OCI-LY7 (cell line): ENCODE results near the gene RAB1A. TPM values are rescaled to one million over a fixed set of nuclear protein-coding genes. Genes with fewer than 3 reads are reported as not detected.
"Not testable (repeated sequence)": the region's sequence is repeated elsewhere in the genome, so short reads cannot be mapped to it uniquely, and the experiment has no call there.

Experiments used
- BruUV-seq: library from RNA; stranded (reverse); fragments of 400-500 nt; replicated peaks from 2 replicates; lab custom pipeline; 2021; lab: Mats Ljungman, UMichigan
- CTCF ChIA-PET: fragments of 300-600 bp; sonication (Branson Sonifier 250); formaldehyde crosslinking; loops from one replicate; lab custom pipeline; 2022; ENCODE audit warnings: antibody characterized with exemption; ENCODE audit not compliant: unreplicated experiment; lab: Charles Lee
- POLR2A ChIA-PET: fragments of 300-600 bp; sonication (Branson Sonifier 250); formaldehyde crosslinking; loops from one replicate; lab custom pipeline; 2022; ENCODE audit warnings: antibody characterized with exemption; lab: Charles Lee
- DNase-seq: peaks from one replicate; pipeline ENCODE4 v3.0.0-alpha.2; 2015; ENCODE audit warnings: low spot score
- H2AFZ ChIP-seq: fragments of 200-600 bp; sonication (generic), shearing (Covaris generic); 2 replicates; pipeline ENCODE4 v1.6.1; 2014; ENCODE audit warnings: mild to moderate bottlenecking, antibody characterized with exemption, low read length, moderate library complexity
- H3K27ac ChIP-seq: fragments of 200-600 bp; sonication (generic); 2 replicates; pipeline ENCODE4 v1.5.1; 2014; ENCODE audit warnings: mixed run types, low read depth, mild to moderate bottlenecking, moderate library complexity, low read length, inconsistent platforms; ENCODE audit not compliant: poor library complexity, severe bottlenecking
- H3K36me3 ChIP-seq: fragments of 200-600 bp; sonication (generic); 2 replicates; pipeline ENCODE4 v1.6.1; 2014; ENCODE audit warnings: mild to moderate bottlenecking, antibody characterized with exemption, low read length, moderate library complexity, mixed read lengths; ENCODE audit not compliant: insufficient read depth
- H3K4me1 ChIP-seq: fragments of 200-600 bp; sonication (generic); 2 replicates; pipeline ENCODE4 v1.5.1; 2014; ENCODE audit warnings: mild to moderate bottlenecking, low read length; ENCODE audit not compliant: insufficient read depth, poor library complexity, severe bottlenecking
- H3K4me2 ChIP-seq: fragments of 200-600 bp; sonication (generic); 2 replicates; pipeline ENCODE4 v1.6.1; 2014; ENCODE audit warnings: mild to moderate bottlenecking, low read length
- H3K4me3 ChIP-seq: fragments of 200-600 bp; sonication (generic); 2 replicates; pipeline ENCODE4 v1.5.1; 2014; ENCODE audit warnings: mild to moderate bottlenecking, low read depth, low read length; ENCODE audit not compliant: poor library complexity, severe bottlenecking
- H3K79me2 ChIP-seq: fragments of 200-600 bp; sonication (generic); 2 replicates; pipeline ENCODE4 v1.6.1; 2016; ENCODE audit warnings: low read depth, mild to moderate bottlenecking, low read length, moderate library complexity, mixed read lengths; ENCODE audit not compliant: insufficient read depth
- H3K9me2 ChIP-seq: fragments of 200-600 bp; sonication (generic); 2 replicates; pipeline ENCODE4 v1.6.1; 2016; ENCODE audit warnings: mild to moderate bottlenecking, low read length, mixed read lengths; ENCODE audit not compliant: insufficient read depth
- H3K9me3 ChIP-seq: fragments of 200-600 bp; sonication (generic); 2 replicates; pipeline ENCODE4 v1.6.1; 2014; ENCODE audit warnings: mild to moderate bottlenecking, mixed run types, low read length, mixed read lengths
- H4K20me1 ChIP-seq: fragments of 200-600 bp; sonication (generic); 2 replicates; pipeline ENCODE4 v1.6.1; 2014; ENCODE audit warnings: mild to moderate bottlenecking, antibody characterized with exemption, low read length, moderate library complexity, mixed read lengths; ENCODE audit not compliant: insufficient read depth
- EZH2phosphoT487 ChIP-seq: fragments of 200-600 bp; sonication (generic); IDR thresholded peaks from 2 replicates; pipeline ENCODE4 v1.6.1; 2018; ENCODE audit warnings: low read depth, borderline replicate concordance, mild to moderate bottlenecking, mixed run types, antibody characterized with exemption, low read length, moderate library complexity, mixed read lengths
- intact Hi-C: fragments of 100-400 bp; cut with micrococcal nuclease; formaldehyde crosslinking; loops from one replicate; pipeline ENCODE4 v1.10.0; 2022; ENCODE audit not compliant: unreplicated experiment
- total RNA-seq, 2 experiments: library from RNA; depleted of rRNA in 1 of 2; stranded (reverse); fragments of >200 nt in 1 of 2; shearing (Covaris generic) in 1 of 2; gene quantifications; 2 replicates each; pipeline ENCODE4 v1.2.3, GENCODE V29; 2014 to 2022
- TF ChIP-seq, protein P1 (sequence below): fragments of 200-600 bp; sonication (generic); conservative IDR thresholded peaks from 2 replicates; pipeline ENCODE4 v1.5.1; 2014; ENCODE audit warnings: mild to moderate bottlenecking, antibody characterized with exemption, low read length, moderate library complexity, mixed read lengths

The RAB1A gene
- total RNA-seq, 2 experiments from 2014 or later: 39.7 to 75.4 TPM

DNA sequence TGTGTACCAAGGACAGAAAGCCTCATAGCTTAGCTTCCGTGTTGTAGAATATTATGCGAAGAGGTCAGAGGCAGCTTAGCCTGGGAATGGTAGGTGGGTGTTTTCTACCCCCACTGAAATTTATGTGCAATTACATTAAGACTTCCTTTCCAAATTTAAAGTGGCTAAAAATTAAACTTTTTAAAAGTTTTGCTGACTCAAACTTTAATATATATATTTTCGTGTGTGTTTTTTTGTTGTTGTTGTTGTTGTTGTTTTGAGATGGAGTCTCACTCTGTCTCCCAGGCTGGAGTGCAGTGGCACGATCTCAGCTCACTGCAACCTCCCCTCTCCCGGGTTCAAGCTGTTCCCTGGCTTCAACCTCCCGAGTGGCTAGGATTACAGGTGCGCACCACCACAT lies 4.3 kb upstream of the RAB1A start:
- DNase-seq: no peak
- Histone ChIP-seq H3K9me2 (no peaks in the 10 kb centered on the region), H3K36me3 (no peaks in the 10 kb centered on the region), H3K4me1 (peaks cover 7% of the 10 kb centered on the region), H3K79me2 (peaks cover 7% of the 10 kb centered on the region), H3K4me3 (no peak overlapping the region), H2AFZ (no peak overlapping the region; the same call in 1 of the 2 replicates), H3K9me3 (no peaks in the 10 kb centered on the region), H3K27ac (no peak overlapping the region), H3K4me2 (no peak overlapping the region), H4K20me1 (0 out of 2 replicates have a peak, but pooled peaks cover under 1% of the 10 kb centered on the region)
- TF ChIP-seq EZH2phosphoT487: no peak
- TF ChIP-seq, protein P1, sequence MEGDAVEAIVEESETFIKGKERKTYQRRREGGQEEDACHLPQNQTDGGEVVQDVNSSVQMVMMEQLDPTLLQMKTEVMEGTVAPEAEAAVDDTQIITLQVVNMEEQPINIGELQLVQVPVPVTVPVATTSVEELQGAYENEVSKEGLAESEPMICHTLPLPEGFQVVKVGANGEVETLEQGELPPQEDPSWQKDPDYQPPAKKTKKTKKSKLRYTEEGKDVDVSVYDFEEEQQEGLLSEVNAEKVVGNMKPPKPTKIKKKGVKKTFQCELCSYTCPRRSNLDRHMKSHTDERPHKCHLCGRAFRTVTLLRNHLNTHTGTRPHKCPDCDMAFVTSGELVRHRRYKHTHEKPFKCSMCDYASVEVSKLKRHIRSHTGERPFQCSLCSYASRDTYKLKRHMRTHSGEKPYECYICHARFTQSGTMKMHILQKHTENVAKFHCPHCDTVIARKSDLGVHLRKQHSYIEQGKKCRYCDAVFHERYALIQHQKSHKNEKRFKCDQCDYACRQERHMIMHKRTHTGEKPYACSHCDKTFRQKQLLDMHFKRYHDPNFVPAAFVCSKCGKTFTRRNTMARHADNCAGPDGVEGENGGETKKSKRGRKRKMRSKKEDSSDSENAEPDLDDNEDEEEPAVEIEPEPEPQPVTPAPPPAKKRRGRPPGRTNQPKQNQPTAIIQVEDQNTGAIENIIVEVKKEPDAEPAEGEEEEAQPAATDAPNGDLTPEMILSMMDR: no peak
- CTCF ChIA-PET: no interaction called here
- no TSS peak for BruUV-seq
- intact Hi-C loops: no loop called here
- POLR2A ChIA-PET: interaction anchor here (0.5 to 2.6 kb wide), 13 partner anchors 14 to 342 kb away, joined by 3 to 9 read pairs (median 4); no protein-coding TSS in a partner anchor

DNA sequence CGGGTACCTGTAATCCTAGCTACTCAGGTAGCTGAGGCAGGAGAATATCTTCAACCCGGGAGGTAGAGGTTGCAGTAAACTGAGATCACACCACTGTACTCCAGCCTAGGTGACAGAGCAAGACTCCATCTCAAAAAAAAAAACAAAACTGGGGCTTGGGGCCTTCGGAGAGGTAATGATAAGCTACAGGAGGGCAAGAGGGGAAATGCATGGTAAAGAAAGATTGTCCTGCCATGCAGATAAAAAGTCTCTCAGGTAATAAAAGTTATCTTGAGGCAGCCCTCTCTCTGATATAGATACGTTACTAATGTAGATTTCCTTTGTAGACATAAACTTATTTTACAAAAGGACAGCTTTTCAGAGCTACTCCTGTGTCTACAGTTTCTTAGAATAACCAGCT lies 3.7 kb upstream of the RAB1A start:
- Histone ChIP-seq H3K9me3 (no peaks in the 10 kb centered on the region), H3K36me3 (no peaks in the 10 kb centered on the region), H3K4me1 (peaks cover 9% of the 10 kb centered on the region), H3K4me2 (no peak overlapping the region), H4K20me1 (peaks cover 6% of the 10 kb centered on the region; the same call in 1 of the 2 replicates), H3K4me3 (no peak overlapping the region), H3K27ac (no peak overlapping the region), H3K79me2 (peaks cover 12% of the 10 kb centered on the region), H2AFZ (no peak overlapping the region; the same call in 1 of the 2 replicates), H3K9me2 (no peaks in the 10 kb centered on the region)
- POLR2A ChIA-PET: interaction anchor here (0.6 to 2.6 kb wide), 9 partner anchors 14 to 91 kb away, joined by 3 to 9 read pairs (median 5); no protein-coding TSS in a partner anchor
- DNase-seq: no peak
- TF ChIP-seq EZH2phosphoT487: no peak
- TF ChIP-seq, protein P1: no peak
- CTCF ChIA-PET: no interaction called here
- no TSS peak for BruUV-seq
- intact Hi-C loops: no loop called here

DNA sequence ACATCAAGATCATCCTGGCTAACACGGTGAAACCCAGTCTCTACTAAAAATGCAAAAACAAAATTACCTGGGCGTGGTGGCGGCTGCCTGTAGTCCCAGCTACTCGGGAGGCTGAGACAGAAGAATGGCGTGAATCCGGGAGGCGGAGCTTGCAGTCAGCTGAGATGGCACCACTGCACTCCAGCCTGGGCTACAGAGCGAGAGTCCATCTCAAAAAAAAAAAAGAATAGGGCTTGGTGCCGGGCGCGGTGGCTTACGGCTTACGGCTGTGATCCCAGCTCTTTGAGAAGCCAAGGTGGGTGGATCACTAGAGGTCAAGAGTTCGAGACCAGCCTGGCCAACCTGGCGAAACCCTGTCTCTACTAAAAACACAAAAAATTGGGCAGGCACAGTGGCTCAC lies 3.0 kb upstream of the RAB1A start:
- BruUV-seq, H3K9me2 ChIP-seq, H3K4me2 ChIP-seq, H2AFZ ChIP-seq, CTCF ChIA-PET, H3K36me3 ChIP-seq, H3K27ac ChIP-seq, DNase-seq, H3K9me3 ChIP-seq, H3K4me3 ChIP-seq, intact Hi-C loops: not testable (repeated sequence)
- Histone ChIP-seq H3K79me2 (peaks cover 19% of the 10 kb centered on the region), H4K20me1 (peaks cover 13% of the 10 kb centered on the region; the same call in 1 of the 2 replicates), H3K4me1 (peaks cover 16% of the 10 kb centered on the region)
- POLR2A ChIA-PET: interaction anchor here (0.6 to 2.6 kb wide), 7 partner anchors 15 to 77 kb away, joined by 3 to 9 read pairs (median 5); no protein-coding TSS in a partner anchor
